Fibroblast of the aortic adventitia (primary cell): ENCODE measurements around the gene RALGAPB. TPM values are rescaled to one million over a fixed set of nuclear protein-coding genes. Genes with fewer than 3 reads are reported as not detected.
A peak's percentile ranks its signal among the peaks of the same experiment; 100 is the strongest.

Experiments used
- DNase-seq: peaks from one replicate; pipeline ENCODE4 v3.0.0-alpha.2; 2010; ENCODE audit warnings: low read depth
- H3K4me3 ChIP-seq: 2 replicates; pipeline ENCODE4 v1.5.1; 2011; ENCODE audit warnings: low read depth, mild to moderate bottlenecking, control low read depth, low read length, moderate library complexity
- CTCF ChIP-seq: IDR thresholded peaks from 2 replicates; pipeline ENCODE4 v1.5.1; 2011; ENCODE audit warnings: mild to moderate bottlenecking, low read length, control low read depth, inconsistent platforms; ENCODE audit not compliant: insufficient read depth
- total RNA-seq: library from RNA; depleted of rRNA; stranded (reverse); fragments of >200 nt; gene quantifications from 2 replicates; pipeline ENCODE4 v1.2.3, GENCODE V29; 2012; ENCODE audit warnings: low replicate concordance

Gene RALGAPB
- total RNA-seq, 1 donor, result 49.0 TPM

- DNase-seq, result no peak
- H3K4me3 ChIP-seq, result no peak overlapping the region
- no peak for TF ChIP-seq CTCF
These were observed 127.4 kb downstream of the RALGAPB start for GRCh38 chr20:38600057-38600456.

GRCh38 chr20:38601216-38602184, 128.9 kb downstream of the RALGAPB start, which contains the start of gene ARHGAP40:
Gene ARHGAP40 (plus strand): TSS chr20:38601809.
- H3K4me3 ChIP-seq, result no peak within 1 kb of the TSS
- TF ChIP-seq CTCF, result peak; percentile 27
- DNase-seq, result no peak

- H3K4me3 ChIP-seq, result no peak overlapping the region
- no peak for TF ChIP-seq CTCF
- no peak for DNase-seq
These were observed 129.5 kb downstream of the RALGAPB start for GRCh38 chr20:38602185-38602581.

GRCh38 chr20:38603286-38603685, 130.6 kb downstream of the RALGAPB start:
- TF ChIP-seq CTCF, result no peak
- DNase-seq, result no peak
- H3K4me3 ChIP-seq, result no peak overlapping the region

- no peak overlapping the region for H3K4me3 ChIP-seq
- no peak for DNase-seq
- TF ChIP-seq CTCF, result no peak
These were observed 132.2 kb downstream of the RALGAPB start for GRCh38 chr20:38604873-38605303.

GRCh38 chr20:38607351-38607750, 134.7 kb downstream of the RALGAPB start:
- DNase-seq, result no peak
- no peak overlapping the region for H3K4me3 ChIP-seq
- no peak for TF ChIP-seq CTCF
